DOHH2 (cell line): ENCODE data around the gene C2.

ENCODE experiments used
- CTCF ChIP-seq: fragments of 200-600 bp; sonication (generic); IDR thresholded peaks from one replicate; pipeline ENCODE4 v1.5.1; 2014; ENCODE audit warnings: antibody characterized with exemption, mild to moderate bottlenecking, low read depth, low read length; ENCODE audit not compliant: poor library complexity, severe bottlenecking
- EZH2phosphoT487 ChIP-seq: fragments of 200-600 bp; sonication (generic); IDR thresholded peaks from 2 replicates; pipeline ENCODE4 v1.6.1; 2017; ENCODE audit warnings: borderline replicate concordance, mild to moderate bottlenecking, antibody characterized with exemption, low read length, moderate library complexity, mixed read lengths

GRCh38 chr6:31878726-31879125 is 48.8 kb upstream of the C2 start, which contains the start of gene SLC44A4:
- no peak for TF ChIP-seq CTCF
- TF ChIP-seq EZH2phosphoT487 = no peak
